ENCODE measurements around the gene ADNP2. TPM values are rescaled to one million over a fixed set of nuclear protein-coding genes. Genes with fewer than 3 reads are reported as not detected.

The ADNP2 gene
- total RNA-seq, 1 experiment from 2014 or later, result 23.2 TPM

- Histone ChIP-seq H2AFZ (ENCODE audit: low read length) (no peak overlapping the region), H3F3A (ENCODE audit: low read length, unreplicated experiment) (no peaks in the 10 kb centered on the region), H3K27me3 (ENCODE audit: low read length) (no peaks in the 10 kb centered on the region), H3K36me3 (ENCODE audit: low read depth, low read length) (no peaks in the 10 kb centered on the region), H4K20me1 (ENCODE audit: low read length) (no peaks in the 10 kb centered on the region), H3K9ac (ENCODE audit: low read length) (no peak overlapping the region), H3K4me1 (ENCODE audit: insufficient read depth, low read length) (no peaks in the 10 kb centered on the region), H3K9me3 (ENCODE audit: low read length) (no peaks in the 10 kb centered on the region), H3K79me2 (ENCODE audit: low read length) (no peaks in the 10 kb centered on the region), H3K27ac (ENCODE audit: low read length) (no peak overlapping the region), H3K4me3 (ENCODE audit: low read length) (no peak overlapping the region), H3K4me2 (ENCODE audit: low read length) (no peak overlapping the region), H3K9me2 (replicated peaks; ENCODE audit: low read length) (no peaks in the 10 kb centered on the region)
- no peak for ATAC-seq
- TF ChIP-seq EZH2 (IDR thresholded peaks at IDR 0.05; ENCODE audit: low read length, unreplicated experiment) (no peak), CTCF (conservative IDR thresholded peaks at IDR 0.05; ENCODE audit: low read depth, low read length) (no peak), EZH2phosphoT487 (IDR thresholded peaks at IDR 0.05; ENCODE audit: borderline replicate concordance, low read length) (no peak)
- intact Hi-C loops (cut with micrococcal nuclease), result no loop called here
- POLR2A ChIA-PET (ENCODE audit: unreplicated experiment), result no interaction called here
- BruUV-seq (replicated peaks), result no TSS peak
- no peak for DNase-seq
- CTCF ChIA-PET, result no interaction called here
Measured at GRCh38 chr18:80180778-80181564, 71.9 kb downstream of the ADNP2 start.

- H3K79me2 ChIP-seq (ENCODE audit: low read length), result no peaks in the 10 kb centered on the region
- POLR2A ChIA-PET (ENCODE audit: unreplicated experiment), result no interaction called here
- no TSS peak for BruUV-seq (replicated peaks)
- no peak overlapping the region for H3K4me3 ChIP-seq (ENCODE audit: low read length)
- H3K9me2 ChIP-seq (replicated peaks; ENCODE audit: low read length), result no peaks in the 10 kb centered on the region
- H3K4me2 ChIP-seq (ENCODE audit: low read length), result no peak overlapping the region
- no peaks in the 10 kb centered on the region for H4K20me1 ChIP-seq (ENCODE audit: low read length)
- no peak overlapping the region for H2AFZ ChIP-seq (ENCODE audit: low read length)
- H3K4me1 ChIP-seq (ENCODE audit: insufficient read depth, low read length), result no peaks in the 10 kb centered on the region
- no peak overlapping the region for H3K27ac ChIP-seq (ENCODE audit: low read length)
- H3K9ac ChIP-seq (ENCODE audit: low read length), result no peak overlapping the region
- intact Hi-C loops (cut with micrococcal nuclease), result no loop called here
- H3F3A ChIP-seq (ENCODE audit: low read length, unreplicated experiment), result no peaks in the 10 kb centered on the region
- no peaks in the 10 kb centered on the region for H3K27me3 ChIP-seq (ENCODE audit: low read length)
- DNase-seq, result no peak
- TF ChIP-seq EZH2phosphoT487 (IDR thresholded peaks at IDR 0.05; ENCODE audit: borderline replicate concordance, low read length) (no peak), CTCF (conservative IDR thresholded peaks at IDR 0.05; ENCODE audit: low read depth, low read length) (no peak), EZH2 (IDR thresholded peaks at IDR 0.05; ENCODE audit: low read length, unreplicated experiment) (no peak)
- CTCF ChIA-PET, result no interaction called here
- no peaks in the 10 kb centered on the region for H3K36me3 ChIP-seq (ENCODE audit: low read depth, low read length)
- H3K9me3 ChIP-seq (ENCODE audit: low read length), result no peaks in the 10 kb centered on the region
- no peak for ATAC-seq
Measured at GRCh38 chr18:80181642-80182461, 72.8 kb downstream of the ADNP2 start.

GRCh38 chr18:80182855-80183254 is 73.8 kb downstream of the ADNP2 start:
- no peak for ATAC-seq
- Histone ChIP-seq H3K27me3 (ENCODE audit: low read length) (no peaks in the 10 kb centered on the region), H3K9me3 (ENCODE audit: low read length) (no peaks in the 10 kb centered on the region), H3K4me1 (ENCODE audit: insufficient read depth, low read length) (no peaks in the 10 kb centered on the region), H3K9ac (ENCODE audit: low read length) (no peak overlapping the region), H3K9me2 (replicated peaks; ENCODE audit: low read length) (no peaks in the 10 kb centered on the region), H3K4me3 (ENCODE audit: low read length) (no peak overlapping the region), H3F3A (ENCODE audit: low read length, unreplicated experiment) (no peaks in the 10 kb centered on the region), H3K36me3 (ENCODE audit: low read depth, low read length) (no peaks in the 10 kb centered on the region), H3K27ac (ENCODE audit: low read length) (no peak overlapping the region), H3K4me2 (ENCODE audit: low read length) (no peak overlapping the region), H2AFZ (ENCODE audit: low read length) (no peak overlapping the region), H4K20me1 (ENCODE audit: low read length) (no peaks in the 10 kb centered on the region), H3K79me2 (ENCODE audit: low read length) (no peaks in the 10 kb centered on the region)
- ChIA-PET CTCF (no interaction called here), POLR2A (ENCODE audit: unreplicated experiment) (no interaction called here)
- no peak for DNase-seq
- no TSS peak for BruUV-seq (replicated peaks)
- no peak for TF ChIP-seq EZH2 (IDR thresholded peaks at IDR 0.05; ENCODE audit: low read length, unreplicated experiment)
- TF ChIP-seq EZH2phosphoT487 (IDR thresholded peaks at IDR 0.05; ENCODE audit: borderline replicate concordance, low read length), result no peak
- no peak for TF ChIP-seq CTCF (conservative IDR thresholded peaks at IDR 0.05; ENCODE audit: low read depth, low read length)
- intact Hi-C loops (cut with micrococcal nuclease), result no loop called here
